ENCODE data around the gene PEX14.

DNA sequence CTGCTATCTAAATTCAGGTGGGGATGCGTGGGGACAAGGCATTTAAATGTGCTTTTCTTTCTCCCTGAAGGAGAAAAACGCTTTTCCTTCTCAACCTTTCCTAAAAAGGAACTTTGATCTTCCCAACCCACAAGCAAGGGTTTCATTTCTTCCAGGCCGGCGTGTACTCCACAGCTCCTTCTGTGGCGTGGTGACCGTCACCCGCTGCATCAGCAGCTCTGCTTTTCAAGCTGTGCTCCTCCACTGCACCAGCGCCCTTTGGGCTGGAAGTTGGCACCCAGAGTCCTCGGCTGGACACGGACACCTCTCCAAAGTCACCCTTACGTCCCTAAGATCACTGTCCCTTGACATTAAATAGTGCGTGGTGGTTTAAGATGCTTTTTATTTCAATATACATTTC, 54.3 kb downstream of the PEX14 start:
- TF ChIP-seq TEAD4 (IDR thresholded peaks at IDR 0.05): no peak
- TF ChIP-seq YY1 (IDR thresholded peaks at IDR 0.05; ENCODE audit: low read depth): no peak
- TF ChIP-seq ZBTB7A (IDR thresholded peaks at IDR 0.05; ENCODE audit: low read depth): no peak
- no peak for TF ChIP-seq CEBPB (IDR thresholded peaks at IDR 0.05)
- TF ChIP-seq, protein P1, sequence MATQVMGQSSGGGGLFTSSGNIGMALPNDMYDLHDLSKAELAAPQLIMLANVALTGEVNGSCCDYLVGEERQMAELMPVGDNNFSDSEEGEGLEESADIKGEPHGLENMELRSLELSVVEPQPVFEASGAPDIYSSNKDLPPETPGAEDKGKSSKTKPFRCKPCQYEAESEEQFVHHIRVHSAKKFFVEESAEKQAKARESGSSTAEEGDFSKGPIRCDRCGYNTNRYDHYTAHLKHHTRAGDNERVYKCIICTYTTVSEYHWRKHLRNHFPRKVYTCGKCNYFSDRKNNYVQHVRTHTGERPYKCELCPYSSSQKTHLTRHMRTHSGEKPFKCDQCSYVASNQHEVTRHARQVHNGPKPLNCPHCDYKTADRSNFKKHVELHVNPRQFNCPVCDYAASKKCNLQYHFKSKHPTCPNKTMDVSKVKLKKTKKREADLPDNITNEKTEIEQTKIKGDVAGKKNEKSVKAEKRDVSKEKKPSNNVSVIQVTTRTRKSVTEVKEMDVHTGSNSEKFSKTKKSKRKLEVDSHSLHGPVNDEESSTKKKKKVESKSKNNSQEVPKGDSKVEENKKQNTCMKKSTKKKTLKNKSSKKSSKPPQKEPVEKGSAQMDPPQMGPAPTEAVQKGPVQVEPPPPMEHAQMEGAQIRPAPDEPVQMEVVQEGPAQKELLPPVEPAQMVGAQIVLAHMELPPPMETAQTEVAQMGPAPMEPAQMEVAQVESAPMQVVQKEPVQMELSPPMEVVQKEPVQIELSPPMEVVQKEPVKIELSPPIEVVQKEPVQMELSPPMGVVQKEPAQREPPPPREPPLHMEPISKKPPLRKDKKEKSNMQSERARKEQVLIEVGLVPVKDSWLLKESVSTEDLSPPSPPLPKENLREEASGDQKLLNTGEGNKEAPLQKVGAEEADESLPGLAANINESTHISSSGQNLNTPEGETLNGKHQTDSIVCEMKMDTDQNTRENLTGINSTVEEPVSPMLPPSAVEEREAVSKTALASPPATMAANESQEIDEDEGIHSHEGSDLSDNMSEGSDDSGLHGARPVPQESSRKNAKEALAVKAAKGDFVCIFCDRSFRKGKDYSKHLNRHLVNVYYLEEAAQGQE (IDR thresholded peaks at IDR 0.05; ENCODE audit: low read depth): no peak
- TF ChIP-seq FOXM1 (IDR thresholded peaks at IDR 0.05; ENCODE audit: borderline replicate concordance, low read depth): no peak
- TF ChIP-seq NFIC (IDR thresholded peaks at IDR 0.05): no peak
- no peak for TF ChIP-seq EGR1 (IDR thresholded peaks at IDR 0.05)
- TF ChIP-seq, protein P2, sequence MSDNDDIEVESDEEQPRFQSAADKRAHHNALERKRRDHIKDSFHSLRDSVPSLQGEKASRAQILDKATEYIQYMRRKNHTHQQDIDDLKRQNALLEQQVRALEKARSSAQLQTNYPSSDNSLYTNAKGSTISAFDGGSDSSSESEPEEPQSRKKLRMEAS (IDR thresholded peaks at IDR 0.05): 0 out of 2 replicates have a peak, but pooled peaks have one; percentile 10
- TF ChIP-seq TCF12 (IDR thresholded peaks at IDR 0.05; ENCODE audit: low read depth): 0 out of 2 replicates have a peak, but pooled peaks have one; percentile 11
- TF ChIP-seq RAD21 (IDR thresholded peaks at IDR 0.05; ENCODE audit: low read depth): no peak

Measured in Ishikawa (cell line).